Urinary bladder (tissue), 4 donors: Measurements from ENCODE around the gene HHIPL2. TPM values are rescaled to one million over a fixed set of nuclear protein-coding genes. Genes with fewer than 3 reads are reported as not detected.

Source experiments
- DNase-seq: peaks from one replicate; pipeline ENCODE4 v3.0.0-alpha.2; 2015; ENCODE audit errors: extremely low spot score
- H3K27ac ChIP-seq: one replicate; pipeline ENCODE4 v1.5.1; 2013; ENCODE audit warnings: low read depth, mild to moderate bottlenecking, moderate library complexity
- H3K36me3 ChIP-seq: one replicate; pipeline ENCODE4 v1.6.1; 2013; ENCODE audit warnings: mild to moderate bottlenecking, moderate library complexity; ENCODE audit not compliant: insufficient read depth
- H3K4me1 ChIP-seq: one replicate; pipeline ENCODE4 v1.6.1; 2013; ENCODE audit warnings: mild to moderate bottlenecking, moderate library complexity; ENCODE audit not compliant: insufficient read depth
- H3K4me3 ChIP-seq: one replicate; pipeline ENCODE4 v1.5.1; 2013; ENCODE audit warnings: low read depth, low read length
- WGBS: extraction: QIAGEN DNeasy Blood & Tissue Kit; methylation state at CpG from one replicate; pipeline ENCODE4 v1.1.7; 2013; 5-methylcytosine and 5-hydroxymethylcytosine counted together
- polyA plus RNA-seq: library from polyadenylated mRNA; stranded (reverse); fragments of 200-250 nt; gene quantifications from one replicate; pipeline ENCODE4 v1.2.3, GENCODE V29; 2013
- total RNA-seq: library from RNA; depleted of rRNA; stranded (reverse); fragments of >200 nt; gene quantifications from one replicate; pipeline ENCODE4 v1.2.3, GENCODE V29; 2014
- donor health status: healthy with polysubstance abuse.
- donor health status: healthy.

Gene HHIPL2
- total RNA-seq (0.53 TPM), polyA plus RNA-seq (not detected)

- Histone ChIP-seq H3K36me3 (no peaks in the 10 kb centered on the region), H3K4me3 (no peak within 1 kb of the TSS), H3K4me1 (no peaks in the 10 kb centered on the region), H3K27ac (no peak within 1 kb of the TSS)
- no peak for DNase-seq
- WGBS, result 55% methylated on average over 8 of the region's 8 CpGs
These were observed at the start of gene HHIPL2 for GRCh38 chr1:222547944-222548671. HHIPL2 (minus strand) TSS chr1:222548104; CDS start chr1:222548044, 60 bp downstream.

- Histone ChIP-seq H3K4me3 (no peak overlapping the region), H3K27ac (no peak overlapping the region), H3K4me1 (no peaks in the 10 kb centered on the region), H3K36me3 (no peaks in the 10 kb centered on the region)
- no peak for DNase-seq
- WGBS, result 85% methylated on average over 4 of the region's 4 CpGs
These were observed 48.8 kb upstream of the HHIPL2 start for GRCh38 chr1:222596696-222597095.

DNA sequence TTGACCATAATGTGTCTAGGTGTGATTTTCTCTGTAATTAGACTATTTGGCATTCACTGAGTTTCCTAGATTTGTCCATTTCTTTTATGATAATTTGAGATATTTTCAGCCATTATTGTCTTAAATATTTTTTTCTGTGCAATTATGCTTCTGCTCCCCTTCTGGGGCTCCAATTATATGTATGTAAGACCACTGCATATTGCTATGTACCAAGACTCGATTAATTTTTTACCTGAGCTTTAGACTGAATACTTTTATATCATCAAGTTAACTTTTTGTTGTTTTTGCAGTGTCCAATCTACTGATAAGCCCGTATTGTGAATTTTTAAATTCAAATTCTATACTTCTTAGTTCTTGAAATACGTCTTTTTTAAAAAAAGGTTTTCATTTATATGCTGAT lies 46.9 kb upstream of the HHIPL2 start:
- H3K36me3 ChIP-seq, result no peaks in the 10 kb centered on the region
- no peak overlapping the region for H3K27ac ChIP-seq
- H3K4me3 ChIP-seq, result no peak overlapping the region
- DNase-seq, result no peak
- H3K4me1 ChIP-seq, result no peaks in the 10 kb centered on the region
- 85% methylated on average over 3 of the region's 3 CpGs for WGBS

DNA sequence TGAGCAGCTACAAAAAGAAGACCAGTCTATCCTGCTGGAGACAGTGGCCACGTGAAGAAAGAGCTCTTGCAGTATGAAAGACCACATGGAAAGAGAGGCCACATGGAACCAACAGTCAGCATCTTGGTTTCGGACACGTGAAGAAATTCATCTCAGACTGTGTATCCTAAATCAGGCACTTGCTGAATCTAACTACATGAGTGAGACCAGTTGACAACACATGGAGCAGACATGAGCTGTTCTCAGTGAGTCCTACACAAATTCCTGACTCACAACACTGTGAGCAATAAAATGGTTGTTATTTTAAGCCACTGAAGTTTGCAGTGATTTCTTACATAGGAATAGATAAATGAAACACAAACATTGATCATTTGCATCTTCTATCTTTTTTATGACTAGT lies 44.3 kb upstream of the HHIPL2 start:
- Histone ChIP-seq H3K27ac (no peak overlapping the region), H3K4me1 (peaks cover 3% of the 10 kb centered on the region), H3K36me3 (no peaks in the 10 kb centered on the region), H3K4me3 (no peak overlapping the region)
- 75% methylated on average over 3 of the region's 3 CpGs for WGBS
- DNase-seq, result no peak

DNA sequence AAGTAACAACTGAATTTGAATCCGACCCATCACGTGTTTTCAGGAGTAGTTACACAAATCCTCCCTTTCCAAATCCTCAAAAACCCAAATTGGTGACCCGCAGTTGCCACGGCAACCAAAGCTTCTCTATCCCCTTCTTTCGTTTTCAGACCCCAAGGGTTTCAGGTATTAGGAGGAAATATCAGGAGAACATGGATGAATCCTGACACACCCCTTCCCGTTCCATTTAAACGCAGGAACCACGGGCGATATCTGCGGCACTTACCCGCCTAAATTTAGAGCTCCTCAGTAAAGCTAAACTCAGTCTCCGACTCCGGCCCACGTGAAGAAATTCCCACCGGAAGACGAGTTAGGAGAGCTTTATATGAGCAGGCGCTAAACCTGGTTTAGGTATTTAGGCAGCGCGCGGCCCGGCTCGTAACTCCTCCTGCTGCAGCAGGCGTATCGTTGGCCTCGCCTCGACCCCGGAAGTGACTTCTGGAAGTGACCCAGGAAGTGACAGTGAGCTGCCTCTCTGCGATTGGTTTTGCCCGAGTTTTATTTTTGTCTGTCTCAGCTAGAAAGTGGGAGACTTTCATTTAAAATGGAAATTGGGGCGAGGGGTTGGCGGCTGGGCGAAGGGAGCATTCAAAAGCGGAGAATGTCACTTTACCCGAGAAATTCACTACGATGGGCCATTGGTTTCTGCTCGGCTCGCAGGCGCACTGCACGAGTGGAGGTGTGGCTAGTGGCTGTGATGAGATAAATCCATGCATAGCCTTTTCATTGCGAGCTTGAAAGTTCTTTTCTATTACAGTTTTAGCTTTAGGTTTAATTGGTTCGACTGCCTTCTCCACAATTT lies 41.8 kb upstream of the HHIPL2 start, which contains the start of gene TAF1A:
TAF1A (minus strand) TSS at position 472 of the 841 bp plus-strand sequence.
- Histone ChIP-seq H3K4me1 (peaks cover 3% of the 10 kb centered on the region), H3K4me3 (peak within 1 kb of the TSS; percentile 87), H3K27ac (peak within 1 kb of the TSS; percentile 77), H3K36me3 (no peaks in the 10 kb centered on the region)
- WGBS, result under 1% methylated on average over 41 of the region's 41 CpGs
- peak; percentile 80 for DNase-seq

- H3K36me3 ChIP-seq, result no peaks in the 10 kb centered on the region
- peaks cover 4% of the 10 kb centered on the region for H3K4me1 ChIP-seq
- no peak overlapping the region for H3K4me3 ChIP-seq
- H3K27ac ChIP-seq, result no peak overlapping the region
- DNase-seq, result no peak
- WGBS, result 79% methylated on average over 1 of the region's 1 CpG
These were observed 40.2 kb upstream of the HHIPL2 start for GRCh38 chr1:222588135-222588534.

DNA sequence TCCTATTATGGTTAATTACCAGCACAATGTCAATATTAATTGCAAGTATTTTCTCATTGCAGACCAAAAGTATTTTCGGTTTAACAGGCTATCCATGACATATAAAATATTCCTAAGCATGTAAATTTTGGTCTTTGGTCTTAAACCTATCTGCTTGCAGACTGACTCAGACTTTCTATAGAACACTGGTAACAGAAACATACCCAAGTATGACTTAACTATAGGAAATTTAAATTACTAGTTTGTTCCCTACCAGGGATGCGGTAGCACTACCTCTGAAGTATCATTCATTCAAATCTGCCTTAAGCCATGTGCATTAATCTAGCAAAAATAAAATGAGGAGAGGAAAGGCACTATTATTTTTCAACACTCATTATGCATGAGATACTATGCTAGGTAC lies 38.9 kb upstream of the HHIPL2 start:
- no peak overlapping the region for H3K27ac ChIP-seq
- peaks cover 4% of the 10 kb centered on the region for H3K4me1 ChIP-seq
- 93% methylated on average over 2 of the region's 2 CpGs for WGBS
- no peak overlapping the region for H3K4me3 ChIP-seq
- no peaks in the 10 kb centered on the region for H3K36me3 ChIP-seq
- DNase-seq, result no peak

DNA sequence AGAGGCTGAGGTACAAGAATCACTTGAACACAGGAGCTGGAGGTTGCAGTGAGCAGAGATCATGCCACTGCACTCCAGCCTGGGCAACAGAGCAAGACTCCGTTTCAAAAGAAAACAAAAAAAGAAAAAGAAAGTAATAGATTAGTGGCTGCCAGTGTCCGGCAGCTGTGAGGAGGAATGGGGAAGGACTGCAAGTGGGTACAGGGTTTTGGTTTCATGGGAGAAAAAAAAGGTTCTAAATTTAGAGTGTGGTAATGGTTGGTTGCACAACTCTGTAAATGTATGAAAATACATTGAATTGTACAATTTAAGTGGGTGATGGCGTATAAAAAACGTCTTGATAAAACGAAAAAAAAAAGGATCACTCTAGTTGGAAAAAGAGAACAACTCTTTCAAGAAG lies 35.2 kb upstream of the HHIPL2 start:
- Histone ChIP-seq H3K4me3 (no peak overlapping the region), H3K27ac (no peak overlapping the region), H3K4me1 (peaks cover 1% of the 10 kb centered on the region), H3K36me3 (no peaks in the 10 kb centered on the region)
- DNase-seq, result no peak
- WGBS, result 88% methylated on average over 5 of the region's 5 CpGs

- no peak for DNase-seq
- Histone ChIP-seq H3K27ac (no peak overlapping the region), H3K4me3 (no peak overlapping the region), H3K36me3 (no peaks in the 10 kb centered on the region), H3K4me1 (peaks cover 1% of the 10 kb centered on the region)
- WGBS, result 87% methylated on average over 4 of the region's 4 CpGs
These were observed 34.3 kb upstream of the HHIPL2 start for GRCh38 chr1:222582099-222582774.

GRCh38 chr1:222579316-222579715 lies 31.4 kb upstream of the HHIPL2 start:
- H3K36me3 ChIP-seq, result peaks cover 3% of the 10 kb centered on the region
- H3K4me1 ChIP-seq, result no peaks in the 10 kb centered on the region
- no peak overlapping the region for H3K27ac ChIP-seq

DNA sequence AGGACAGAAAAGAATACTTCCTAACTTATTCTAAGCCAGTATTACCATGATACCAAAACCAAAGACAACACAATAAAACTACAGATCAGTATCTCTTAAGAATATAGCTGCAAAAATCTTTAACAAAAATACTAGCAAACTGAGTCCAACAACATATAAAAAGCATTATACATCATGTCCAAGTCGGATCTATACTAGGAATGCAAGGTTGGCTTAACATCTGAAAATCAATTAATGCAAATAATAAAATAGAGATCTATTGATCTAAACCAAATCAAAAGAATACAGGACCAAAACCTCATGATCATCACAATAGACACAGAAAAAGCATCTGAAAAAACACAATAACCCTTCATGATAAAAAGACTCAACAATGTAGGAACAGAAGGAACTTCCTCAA lies 22.9 kb upstream of the HHIPL2 start:
- 100% methylated on average over 1 of the region's 1 CpG for WGBS
- DNase-seq, result no peak
- H3K36me3 ChIP-seq, result peaks cover 3% of the 10 kb centered on the region

More at GRCh38 chr1:222579316-222579715, 31.4 kb upstream of the HHIPL2 start:
- 93% methylated on average over 3 of the region's 3 CpGs for WGBS
- DNase-seq, result no peak
- H3K4me3 ChIP-seq, result no peak overlapping the region

DNA sequence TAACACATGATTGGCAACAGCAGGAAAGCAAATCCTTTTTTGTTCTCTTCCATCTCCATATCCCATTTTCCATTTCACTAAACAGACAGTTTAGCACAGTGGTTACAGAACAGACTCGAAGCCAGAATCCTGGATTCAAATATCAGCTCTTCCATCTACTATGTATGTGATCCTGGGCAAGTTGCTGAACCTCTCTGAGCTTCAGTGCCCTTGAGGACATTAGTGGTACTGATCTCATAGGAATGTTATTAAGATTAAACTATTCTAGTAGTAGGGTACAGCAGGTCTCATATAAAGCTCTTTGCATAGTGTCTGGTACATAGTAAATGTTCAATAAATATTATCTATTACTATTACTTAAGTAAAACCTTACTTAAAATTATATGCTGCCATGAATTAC lies 13.8 kb upstream of the HHIPL2 start:
- Histone ChIP-seq H3K4me3 (no peak overlapping the region), H3K27ac (no peak overlapping the region), H3K4me1 (no peaks in the 10 kb centered on the region), H3K36me3 (no peaks in the 10 kb centered on the region)
- DNase-seq, result no peak
- WGBS, result 96% methylated on average over 1 of the region's 1 CpG

More for the DNA sequence above, 22.9 kb upstream of the HHIPL2 start:
- Histone ChIP-seq H3K27ac (no peak overlapping the region), H3K4me1 (no peaks in the 10 kb centered on the region), H3K4me3 (no peak overlapping the region)

GRCh38 chr1:222557574-222557973 lies 9.7 kb upstream of the HHIPL2 start:
- no peaks in the 10 kb centered on the region for H3K36me3 ChIP-seq
- H3K4me1 ChIP-seq, result peaks cover 1% of the 10 kb centered on the region
- no peak overlapping the region for H3K4me3 ChIP-seq
- 97% methylated on average over 7 of the region's 7 CpGs for WGBS
- no peak for DNase-seq
- H3K27ac ChIP-seq, result no peak overlapping the region
